ENCODE measurements around the gene PDE2A.

The PDE2A gene

GRCh38 chr11:72655014-72655413 lies 19.2 kb downstream of the PDE2A start:
- DNase-seq, result no peak

GRCh38 chr11:72653649-72654048 lies 20.6 kb downstream of the PDE2A start:
- no peak for DNase-seq

- DNase-seq, result no peak
Observed at GRCh38 chr11:72652873-72653630, 21.2 kb downstream of the PDE2A start.

- no peak for DNase-seq
Observed at GRCh38 chr11:72652133-72652532, 22.1 kb downstream of the PDE2A start.

DNA sequence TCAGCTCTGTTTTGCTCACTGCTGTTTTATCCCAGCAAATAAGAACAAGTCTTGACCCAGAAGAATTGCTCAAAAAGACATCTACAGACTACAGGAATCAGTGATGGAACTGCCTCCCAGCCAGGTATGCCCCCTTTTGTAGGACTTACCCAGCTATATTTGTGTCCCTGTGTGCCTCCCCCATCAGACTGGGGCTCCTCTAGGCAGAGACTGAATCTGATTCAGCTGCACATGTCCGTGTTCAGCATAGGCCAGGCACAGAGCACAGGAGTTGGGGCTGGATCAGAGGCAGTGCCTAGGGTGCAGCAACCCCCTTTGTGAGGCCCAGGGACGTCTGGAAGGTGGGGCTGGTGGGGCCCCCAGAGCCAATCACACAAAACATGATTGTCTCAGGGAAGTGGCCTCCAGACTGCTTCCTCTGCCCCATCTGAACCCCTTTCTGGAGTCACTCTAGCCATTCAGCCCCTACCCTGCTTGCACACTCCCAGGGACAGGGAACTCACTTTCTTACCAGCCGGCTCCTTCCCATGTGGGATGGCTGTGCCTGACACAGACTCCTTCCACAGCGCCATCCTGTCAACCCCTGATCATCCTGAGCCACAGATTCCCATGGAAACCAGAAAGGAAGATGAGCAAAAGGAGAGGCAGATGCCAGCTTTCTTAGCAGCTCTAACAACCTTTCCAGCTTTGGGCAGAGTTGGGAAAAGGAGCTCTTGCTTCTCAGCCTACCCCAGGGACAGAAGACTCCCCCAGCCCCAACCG lies 24.8 kb downstream of the PDE2A start:
- DNase-seq, result no peak

GRCh38 chr11:72648384-72649136 lies 25.7 kb downstream of the PDE2A start:
- DNase-seq, result no peak

GRCh38 chr11:72647882-72648281 lies 26.3 kb downstream of the PDE2A start:
- no peak for DNase-seq

- no peak for DNase-seq
Observed at GRCh38 chr11:72646472-72646871, 27.8 kb downstream of the PDE2A start.

DNA sequence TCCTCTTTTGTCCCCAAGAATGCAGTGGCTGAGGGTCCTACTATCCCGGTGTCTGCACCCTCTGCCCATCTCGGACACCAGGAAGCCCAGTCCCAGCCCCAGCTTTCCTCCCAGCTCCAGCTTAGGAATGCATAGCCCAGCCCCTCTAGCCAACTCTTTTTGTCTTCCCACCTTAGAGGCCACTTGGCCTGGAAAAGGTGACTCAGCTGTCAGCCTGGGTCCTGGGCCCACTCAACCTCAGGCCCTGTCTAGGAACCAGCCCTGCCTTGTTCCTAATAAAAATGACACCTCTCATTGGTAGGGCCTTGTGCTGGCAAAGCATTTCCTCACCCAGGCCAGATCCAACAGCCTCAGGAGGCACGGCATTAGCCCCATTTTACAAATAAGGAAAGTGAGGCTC lies 28.2 kb downstream of the PDE2A start:
- DNase-seq, result no peak

DNA sequence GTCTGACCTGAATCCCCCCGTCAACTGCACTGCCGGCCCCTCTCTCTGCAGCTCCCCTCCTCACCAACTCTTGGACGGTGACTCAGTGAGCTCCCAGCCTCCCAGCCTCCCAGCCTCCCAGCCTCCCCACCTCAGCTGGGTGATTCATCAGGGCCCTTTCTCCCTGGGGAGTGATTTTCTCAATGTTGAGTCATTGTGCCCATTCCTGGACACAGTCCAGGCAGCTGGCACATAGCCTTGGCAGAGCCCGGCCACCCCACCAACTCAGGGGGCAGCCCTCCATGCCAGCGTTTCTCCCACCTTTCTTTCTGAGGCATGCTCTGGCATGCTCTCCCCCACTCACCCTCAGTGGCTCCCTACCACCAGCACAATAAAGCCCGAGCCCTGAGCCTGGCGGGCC lies 30.7 kb downstream of the PDE2A start:
- no peak for DNase-seq

GRCh38 chr11:72642884-72643522 lies 31.2 kb downstream of the PDE2A start:
- DNase-seq, result peak; percentile 68

GRCh38 chr11:72642043-72642883 lies 32.0 kb downstream of the PDE2A start:
- peak; percentile 54 for DNase-seq

DNA sequence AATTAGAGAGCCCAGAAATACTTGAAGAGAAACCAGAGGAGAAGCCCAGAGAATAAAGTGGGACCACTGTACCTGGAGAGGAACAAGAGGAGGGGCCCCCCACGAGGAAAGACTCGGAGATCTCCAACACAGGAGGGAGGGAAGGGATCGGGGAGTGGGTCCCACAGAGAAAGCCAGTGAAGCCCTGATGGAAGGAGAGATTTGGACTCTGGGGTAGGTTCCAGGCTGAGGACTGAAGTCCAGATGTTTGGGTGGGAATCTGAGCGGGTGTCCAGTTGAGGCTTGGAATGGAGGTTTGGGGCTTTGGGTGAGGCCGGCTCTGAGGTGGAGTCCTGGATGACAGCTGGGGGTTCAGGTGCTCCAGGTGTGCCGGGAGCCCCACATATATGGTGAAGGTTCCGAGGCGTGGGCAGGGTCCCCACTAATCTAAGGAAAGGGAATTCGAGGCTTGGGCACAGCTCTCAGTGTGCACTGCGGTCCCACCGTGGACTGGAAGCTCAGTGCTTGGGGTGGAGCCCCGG lies 32.6 kb downstream of the PDE2A start:
- DNase-seq, result no peak

GRCh38 chr11:72639502-72640375 lies 34.5 kb downstream of the PDE2A start:
- DNase-seq, result no peak

DNA sequence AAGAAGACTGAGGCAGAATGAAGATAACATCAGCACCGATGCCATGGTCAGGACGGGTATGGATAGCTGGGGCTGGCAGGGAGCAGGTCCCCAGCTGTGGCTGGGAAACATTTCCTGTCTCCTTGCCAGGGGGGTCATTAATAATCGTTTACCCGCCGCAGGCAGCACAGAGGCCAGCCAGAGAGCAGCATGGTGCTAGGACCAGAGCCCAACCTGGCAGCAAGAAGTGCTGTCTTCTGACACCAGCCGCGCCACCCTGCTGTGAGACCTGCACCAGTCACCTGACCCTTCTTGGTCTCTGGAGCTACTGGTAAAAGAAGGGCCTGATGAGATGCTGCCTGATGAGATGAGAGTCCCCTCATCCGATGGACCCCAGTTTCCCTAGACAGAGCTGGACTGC lies 36.3 kb downstream of the PDE2A start:
- no peak for DNase-seq

DNA sequence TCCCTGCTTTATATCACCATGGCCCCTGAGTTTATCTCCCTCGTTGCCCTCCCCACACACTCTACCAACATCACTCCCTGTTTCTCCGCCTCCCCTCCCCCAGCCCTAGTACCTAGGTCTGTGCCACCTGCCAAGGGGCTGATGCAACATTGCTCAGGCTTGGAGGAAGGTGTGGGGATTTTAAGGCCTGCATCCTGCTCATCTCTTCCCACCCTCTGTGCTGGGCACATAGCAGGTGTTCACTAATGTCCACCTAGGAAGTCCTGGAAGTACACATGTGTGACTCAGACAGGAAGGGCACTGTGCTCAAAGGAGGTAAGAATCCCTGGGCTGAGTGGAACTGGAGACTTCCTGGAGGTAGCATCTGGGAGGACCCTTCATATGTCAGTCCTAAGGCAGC lies 37.0 kb downstream of the PDE2A start:
- no peak for DNase-seq

DNA sequence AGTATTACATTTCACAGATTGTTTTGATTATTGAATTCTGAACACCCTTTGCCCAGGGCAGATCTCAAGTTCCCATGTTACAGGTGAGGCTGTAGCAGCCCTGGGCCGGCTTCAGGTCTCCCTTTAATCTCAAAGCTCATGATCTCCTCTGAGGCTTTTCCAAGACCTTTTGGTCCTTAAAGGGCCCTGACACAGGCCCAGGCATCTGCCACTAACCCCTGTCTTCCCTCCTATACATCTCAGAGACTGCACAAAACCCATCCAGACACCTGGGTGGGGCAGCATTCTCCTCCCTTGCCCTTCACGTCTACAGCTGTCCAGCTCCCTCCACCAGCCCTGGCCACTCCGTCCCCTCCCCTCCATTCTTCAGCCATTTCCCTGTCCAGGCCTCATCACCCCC lies 37.8 kb downstream of the PDE2A start:
- DNase-seq, result no peak

GRCh38 chr11:72635933-72636332 lies 38.3 kb downstream of the PDE2A start:
- DNase-seq, result no peak

- no peak for DNase-seq
Observed at GRCh38 chr11:72635309-72635915, 38.8 kb downstream of the PDE2A start.

DNA sequence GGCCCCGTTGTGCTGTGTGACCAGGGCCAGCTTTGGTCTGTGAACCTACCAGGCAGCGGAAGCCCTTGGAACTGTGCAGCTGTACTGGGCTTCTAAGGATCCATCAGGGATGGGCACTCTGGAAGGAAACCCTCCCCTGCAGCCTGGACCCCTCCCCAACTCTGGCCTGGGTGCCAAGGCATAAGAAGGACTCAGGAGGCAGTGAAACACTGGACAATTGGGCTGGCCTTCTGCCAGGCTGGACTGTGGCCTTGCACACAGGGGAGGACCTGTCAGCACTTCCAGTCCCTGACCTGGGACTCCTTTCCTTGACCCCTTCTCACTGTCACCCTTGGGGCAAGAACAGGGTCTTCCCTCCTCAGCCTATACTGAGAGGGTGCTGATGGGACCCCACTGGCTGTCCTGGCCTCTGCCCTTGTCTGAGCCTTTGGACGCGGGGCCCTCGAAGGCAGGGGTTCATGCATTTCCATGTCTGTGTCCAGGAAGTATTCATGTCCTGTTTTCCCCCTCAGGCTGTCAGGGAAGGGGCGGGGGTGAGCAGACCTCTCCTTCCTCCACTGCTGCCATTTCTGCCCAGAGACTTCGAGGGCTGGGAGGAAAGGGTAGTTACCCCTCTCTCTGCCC lies 39.6 kb downstream of the PDE2A start:
- no peak for DNase-seq
